Activated T-helper 1 cell treated with anti-CD3 and anti-CD28 coated beads, Interleukin-12 subunit alpha, Interleukin-12 subunit beta, Interleukin-2, Interleukin-4 antibody, amounts not matched to agents 30 ng/mL and 10 ng/mL and 1 ng/mL, durations not matched to agents 14 hours and 24 hours and 36 hours (primary cell): Measurements from ENCODE around the gene SLC30A7. TPM values are rescaled to one million over a fixed set of nuclear protein-coding genes. Genes with fewer than 3 reads are reported as not detected.
"Not testable (repeated sequence)": the region's sequence is repeated elsewhere in the genome, so short reads cannot be mapped to it uniquely, and the experiment has no call there.

Source experiments
- DNase-seq: peaks from one replicate; pipeline ENCODE4 v3.0.0; 2021; ENCODE audit warnings: low spot score
- H3K27ac Mint-ChIP-seq: one replicate; pipeline ENCODE4 v1.8.0; 2021; ENCODE audit warnings: mild to moderate bottlenecking, mixed read lengths
- H3K27me3 Mint-ChIP-seq: one replicate; pipeline ENCODE4 v1.8.0; 2022; ENCODE audit warnings: mild to moderate bottlenecking, moderate library complexity, mixed read lengths; ENCODE audit not compliant: insufficient read depth
- H3K36me3 Mint-ChIP-seq: one replicate; pipeline ENCODE4 v1.8.0; 2021; ENCODE audit warnings: low read depth, mixed read lengths
- H3K4me1 Mint-ChIP-seq: one replicate; pipeline ENCODE4 v1.8.0; 2021; ENCODE audit warnings: low read depth, mixed read lengths
- H3K4me3 Mint-ChIP-seq: one replicate; pipeline ENCODE4 v1.8.0; 2021; ENCODE audit warnings: mild to moderate bottlenecking, moderate library complexity, mixed read lengths
- H3K9me3 Mint-ChIP-seq: one replicate; pipeline ENCODE4 v1.8.0; 2021; ENCODE audit warnings: mixed read lengths
- intact Hi-C: fragments of 100-400 bp; cut with micrococcal nuclease; formaldehyde crosslinking; loops from one replicate; pipeline ENCODE4 v1.15.1; 2024
- total RNA-seq: library from RNA; stranded (reverse); gene quantifications from 2 replicates; pipeline ENCODE4 v1.2.3, GENCODE V29; 2022

Gene SLC30A7, protein sequence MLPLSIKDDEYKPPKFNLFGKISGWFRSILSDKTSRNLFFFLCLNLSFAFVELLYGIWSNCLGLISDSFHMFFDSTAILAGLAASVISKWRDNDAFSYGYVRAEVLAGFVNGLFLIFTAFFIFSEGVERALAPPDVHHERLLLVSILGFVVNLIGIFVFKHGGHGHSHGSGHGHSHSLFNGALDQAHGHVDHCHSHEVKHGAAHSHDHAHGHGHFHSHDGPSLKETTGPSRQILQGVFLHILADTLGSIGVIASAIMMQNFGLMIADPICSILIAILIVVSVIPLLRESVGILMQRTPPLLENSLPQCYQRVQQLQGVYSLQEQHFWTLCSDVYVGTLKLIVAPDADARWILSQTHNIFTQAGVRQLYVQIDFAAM
- total RNA-seq: 42.6 and 51.2 TPM in 2 replicates

DNA sequence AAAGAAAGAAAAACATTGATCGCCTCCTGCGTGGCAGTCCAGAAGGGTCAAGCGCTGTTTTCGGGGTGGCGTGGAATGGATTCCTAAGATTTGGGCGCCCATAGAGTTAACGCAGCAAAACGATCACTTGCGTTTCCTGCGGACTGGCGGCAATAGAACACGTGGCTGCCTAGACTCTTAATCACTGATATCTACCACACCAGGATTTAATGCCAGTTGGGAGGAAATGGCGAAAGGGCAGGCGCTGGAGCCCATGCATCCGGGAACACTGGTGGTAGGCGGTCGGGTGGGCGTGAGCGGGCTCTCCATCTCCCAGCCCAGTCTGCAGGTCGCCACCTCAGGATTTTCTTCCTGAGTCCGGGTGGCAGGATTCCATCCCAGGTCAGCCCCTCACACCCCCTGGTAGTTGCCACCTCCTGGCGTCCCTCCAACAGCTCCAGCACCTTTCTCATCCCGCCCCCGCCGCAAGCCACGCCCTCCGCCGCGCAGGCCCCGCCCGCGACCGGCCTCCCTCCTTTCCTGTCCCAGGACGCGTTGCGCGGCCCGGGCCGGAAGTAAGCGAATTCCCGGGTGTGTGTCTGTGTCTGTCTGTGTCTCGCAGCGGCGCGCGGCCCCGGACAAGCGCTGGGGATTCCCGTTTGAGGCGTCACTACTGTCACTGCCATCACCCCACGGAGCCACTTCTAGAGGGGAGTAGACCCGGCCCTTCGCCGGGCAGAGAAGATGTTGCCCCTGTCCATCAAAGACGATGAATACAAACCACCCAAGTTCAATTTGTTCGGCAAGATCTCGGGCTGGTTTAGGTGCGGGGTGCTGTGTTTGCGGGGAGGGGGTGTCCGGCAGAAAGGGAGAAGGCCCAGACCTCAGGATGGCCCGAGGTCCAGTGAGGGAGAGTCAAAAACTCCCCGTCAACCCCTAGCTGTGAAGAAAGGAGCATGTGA is at the start of gene SLC30A7:
Gene SLC30A7, plus strand, starts transcription at position 551 of the 941 bp plus-strand sequence. Its CDS starts 173 bp downstream, at position 724.
- intact Hi-C loops: loop anchor here (1.0 to 10.0 kb wide), 12 partner anchors 25 to 921 kb away; partner anchors contain the start of genes DBT, DPH5 and TRMT13
- Mint-ChIP-seq H3K4me1 (peaks cover 64% of the 10 kb centered on the region), H3K36me3 (peaks cover 34% of the 10 kb centered on the region), H3K27me3 (no peaks in the 10 kb centered on the region), H3K9me3 (peaks cover 6% of the 10 kb centered on the region), H3K27ac (peak within 1 kb of the TSS; percentile 96), H3K4me3 (peak within 1 kb of the TSS; percentile 93)
- peak; percentile 95 for DNase-seq

DNA sequence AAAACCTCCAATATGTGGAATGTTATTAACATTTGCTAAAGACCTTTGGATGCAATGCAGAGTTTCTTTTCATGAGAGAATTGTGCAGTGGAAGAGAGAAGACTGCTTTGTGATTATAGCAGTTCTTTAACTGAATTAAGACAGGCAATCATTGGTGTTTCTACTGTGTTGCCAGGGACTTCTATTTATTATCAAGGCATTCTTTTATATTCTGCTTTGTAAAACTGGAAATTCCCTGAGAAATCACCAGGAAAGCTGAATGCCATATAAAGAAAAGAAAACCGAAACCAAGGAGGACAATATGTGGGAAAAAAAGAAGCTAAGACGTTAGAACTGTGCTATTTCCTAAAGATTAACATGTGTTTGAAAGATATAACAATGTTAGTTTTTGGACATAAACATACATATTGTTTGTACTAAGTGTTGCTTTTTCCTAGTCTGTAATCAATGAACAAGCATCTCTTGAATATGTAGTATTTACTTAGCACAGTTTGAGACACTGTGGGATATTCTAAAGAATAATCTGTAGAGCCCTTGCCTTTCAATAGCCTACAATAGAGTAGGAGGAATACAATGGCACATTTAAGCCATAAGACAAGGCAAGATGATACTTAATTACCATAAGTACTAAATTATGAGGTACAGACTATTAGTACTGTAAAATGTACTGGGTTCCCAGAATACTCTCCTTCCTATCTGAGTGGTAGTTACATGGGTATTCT is 48.4 kb upstream of the SLC30A7 start:
- Mint-ChIP-seq H3K27me3 (peaks cover 12% of the 10 kb centered on the region), H3K4me3 (no peak overlapping the region), H3K4me1 (no peaks in the 10 kb centered on the region), H3K9me3 (peaks cover 3% of the 10 kb centered on the region), H3K27ac (no peak overlapping the region), H3K36me3 (no peaks in the 10 kb centered on the region)
- no peak for DNase-seq
- intact Hi-C loops: no loop called here

DNA sequence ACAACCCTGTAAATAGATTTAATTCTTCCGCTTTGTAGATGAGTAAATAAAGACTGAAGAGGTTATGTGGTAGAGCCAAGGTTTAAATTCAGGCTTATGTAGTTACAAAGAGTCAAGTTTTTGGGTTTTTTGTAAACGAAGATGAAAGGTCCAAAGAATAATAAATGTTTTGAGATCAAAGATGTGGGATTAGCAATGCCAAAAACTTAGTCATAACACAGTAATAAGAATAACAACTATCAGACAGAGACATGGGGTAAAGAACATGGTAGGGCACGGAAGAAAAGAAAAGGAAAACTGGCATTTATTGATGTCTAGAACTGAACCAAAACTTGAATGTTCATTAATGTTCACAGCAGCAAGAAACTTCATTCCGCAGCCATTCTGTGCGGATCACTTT is 44.2 kb upstream of the SLC30A7 start:
- Mint-ChIP-seq H3K36me3 (no peaks in the 10 kb centered on the region), H3K27ac (no peak overlapping the region), H3K4me1 (no peaks in the 10 kb centered on the region), H3K9me3 (no peaks in the 10 kb centered on the region), H3K27me3 (peaks cover 5% of the 10 kb centered on the region), H3K4me3 (no peak overlapping the region)
- intact Hi-C loops: no loop called here
- no peak for DNase-seq

DNA sequence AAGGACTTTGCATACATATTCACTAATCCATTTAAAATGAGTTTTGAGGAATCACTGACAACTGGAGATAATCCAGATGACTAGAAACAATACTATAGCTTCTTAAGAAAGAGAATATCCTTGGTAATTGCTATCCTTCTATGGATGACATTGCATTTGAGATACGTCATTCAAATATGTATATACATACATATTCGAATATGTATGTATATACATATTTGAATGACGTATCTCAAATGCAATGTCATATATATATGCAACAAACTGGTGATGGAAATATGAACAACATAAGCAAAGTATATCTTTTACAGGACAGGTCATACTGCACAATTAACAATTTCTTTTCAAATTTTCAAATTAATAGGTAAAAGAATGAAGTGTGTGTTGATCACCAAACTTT is 42.9 kb upstream of the SLC30A7 start:
- Mint-ChIP-seq H3K4me1 (no peaks in the 10 kb centered on the region), H3K4me3 (no peak overlapping the region), H3K27me3 (peaks cover 7% of the 10 kb centered on the region), H3K36me3 (no peaks in the 10 kb centered on the region), H3K9me3 (no peaks in the 10 kb centered on the region), H3K27ac (no peak overlapping the region)
- intact Hi-C loops: no loop called here
- no peak for DNase-seq

DNA sequence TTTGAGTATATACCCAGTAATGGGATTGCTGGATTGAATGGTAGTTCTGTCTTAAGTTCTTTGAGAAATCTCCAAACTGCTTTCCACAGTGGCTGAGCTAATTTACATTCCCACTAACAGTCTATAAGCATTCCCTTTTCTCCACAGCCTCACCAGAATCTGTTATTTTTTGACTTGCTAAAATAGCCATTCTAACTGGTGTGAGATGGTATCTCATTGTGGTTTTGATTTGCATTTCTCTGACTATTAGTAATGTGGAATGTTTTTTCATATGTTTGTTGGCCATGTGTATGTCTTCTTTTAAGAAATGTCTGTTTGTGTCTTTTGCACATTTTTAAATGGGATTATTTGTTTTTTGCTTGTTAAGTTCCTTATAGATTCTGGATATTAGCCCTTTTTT is 40.8 kb upstream of the SLC30A7 start:
- H3K27ac Mint-ChIP-seq, H3K9me3 Mint-ChIP-seq, DNase-seq, H3K4me3 Mint-ChIP-seq, H3K4me1 Mint-ChIP-seq, intact Hi-C loops, H3K27me3 Mint-ChIP-seq, H3K36me3 Mint-ChIP-seq: not testable (repeated sequence)

DNA sequence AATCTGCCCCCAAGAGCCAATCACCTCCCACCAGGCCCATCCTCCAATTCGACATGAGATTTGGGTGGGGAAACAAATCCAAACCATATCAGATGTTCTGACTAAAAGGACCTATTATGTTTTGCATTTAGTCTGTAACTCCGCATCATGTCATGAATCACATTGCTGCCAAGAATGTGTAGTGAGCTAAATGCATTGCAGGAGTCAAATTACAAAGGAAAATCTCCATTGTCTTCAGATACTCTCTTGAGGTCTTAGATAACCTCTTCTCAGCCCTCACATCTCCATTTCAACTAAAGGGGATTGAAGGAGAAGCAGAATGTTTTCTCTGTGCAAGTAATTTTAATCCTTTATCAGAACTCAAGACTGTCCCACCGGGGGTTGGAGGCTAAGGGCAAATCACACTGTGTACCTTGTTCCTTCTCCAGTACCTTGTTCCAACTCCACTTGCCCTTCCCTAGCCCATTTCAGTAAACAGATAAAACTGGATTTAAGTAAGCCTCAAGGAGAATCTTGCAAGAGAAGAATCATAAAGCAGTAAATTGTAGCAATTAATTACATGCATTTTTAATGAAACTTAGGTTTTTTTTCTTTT is 35.4 kb upstream of the SLC30A7 start:
- Mint-ChIP-seq H3K4me3 (no peak overlapping the region), H3K9me3 (no peaks in the 10 kb centered on the region), H3K27ac (no peak overlapping the region), H3K4me1 (no peaks in the 10 kb centered on the region), H3K36me3 (no peaks in the 10 kb centered on the region), H3K27me3 (peaks cover 8% of the 10 kb centered on the region)
- no peak for DNase-seq
- intact Hi-C loops: loop anchor here (10.0 kb wide), 1 partner anchor 826 kb away; a partner anchor contains a TSS

DNA sequence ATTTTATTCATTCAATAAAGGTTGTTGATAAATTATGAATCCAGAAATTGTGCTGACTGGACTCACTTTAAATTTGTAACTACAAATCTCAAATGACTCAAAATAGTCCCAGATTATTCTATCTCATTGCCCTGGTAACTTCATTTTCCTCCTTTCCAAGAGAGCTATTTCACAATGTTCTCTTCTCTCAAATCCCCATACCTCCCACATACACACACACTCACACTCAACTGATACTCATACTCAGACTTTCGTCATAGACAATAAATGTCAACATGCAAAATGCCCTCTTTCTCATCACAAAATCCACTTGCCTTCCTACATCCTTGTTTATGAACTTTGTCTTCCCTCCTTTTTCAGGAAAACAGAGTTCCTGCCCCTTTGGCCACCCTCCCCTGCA is 34.5 kb upstream of the SLC30A7 start:
- Mint-ChIP-seq H3K4me3 (no peak overlapping the region), H3K36me3 (no peaks in the 10 kb centered on the region), H3K27ac (no peak overlapping the region), H3K27me3 (peaks cover 8% of the 10 kb centered on the region), H3K4me1 (no peaks in the 10 kb centered on the region), H3K9me3 (no peaks in the 10 kb centered on the region)
- intact Hi-C loops: loop anchor here (10.0 kb wide), 1 partner anchor 827 kb away; a partner anchor contains a TSS
- no peak for DNase-seq

DNA sequence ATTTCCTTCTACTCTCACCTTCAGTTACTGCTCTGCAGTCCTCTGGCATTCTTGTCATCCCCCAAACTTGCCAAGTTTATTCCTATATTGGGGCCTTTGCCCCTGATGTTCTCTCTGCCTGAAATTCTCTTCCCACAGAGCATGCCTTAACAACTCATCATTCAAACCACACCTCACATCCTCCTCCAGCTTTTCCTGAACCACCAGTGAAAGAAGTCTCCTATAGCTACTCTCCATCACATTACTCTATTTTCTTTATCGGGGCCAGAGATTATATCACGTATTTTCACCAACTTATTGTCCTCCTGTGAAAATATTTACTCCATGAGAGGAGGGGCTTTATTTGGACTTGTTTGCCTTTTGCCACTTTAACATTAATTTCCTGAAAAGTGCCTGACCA is 33.3 kb upstream of the SLC30A7 start:
- H3K4me1 Mint-ChIP-seq: no peaks in the 10 kb centered on the region
- H3K9me3 Mint-ChIP-seq: no peaks in the 10 kb centered on the region
- no peak for DNase-seq
- intact Hi-C loops: loop anchor here (10.0 kb wide), 1 partner anchor 828 kb away; a partner anchor contains a TSS
- H3K27me3 Mint-ChIP-seq: peaks cover 5% of the 10 kb centered on the region
- H3K4me3 Mint-ChIP-seq: no peak overlapping the region
- H3K36me3 Mint-ChIP-seq: no peaks in the 10 kb centered on the region
- H3K27ac Mint-ChIP-seq: no peak overlapping the region

DNA sequence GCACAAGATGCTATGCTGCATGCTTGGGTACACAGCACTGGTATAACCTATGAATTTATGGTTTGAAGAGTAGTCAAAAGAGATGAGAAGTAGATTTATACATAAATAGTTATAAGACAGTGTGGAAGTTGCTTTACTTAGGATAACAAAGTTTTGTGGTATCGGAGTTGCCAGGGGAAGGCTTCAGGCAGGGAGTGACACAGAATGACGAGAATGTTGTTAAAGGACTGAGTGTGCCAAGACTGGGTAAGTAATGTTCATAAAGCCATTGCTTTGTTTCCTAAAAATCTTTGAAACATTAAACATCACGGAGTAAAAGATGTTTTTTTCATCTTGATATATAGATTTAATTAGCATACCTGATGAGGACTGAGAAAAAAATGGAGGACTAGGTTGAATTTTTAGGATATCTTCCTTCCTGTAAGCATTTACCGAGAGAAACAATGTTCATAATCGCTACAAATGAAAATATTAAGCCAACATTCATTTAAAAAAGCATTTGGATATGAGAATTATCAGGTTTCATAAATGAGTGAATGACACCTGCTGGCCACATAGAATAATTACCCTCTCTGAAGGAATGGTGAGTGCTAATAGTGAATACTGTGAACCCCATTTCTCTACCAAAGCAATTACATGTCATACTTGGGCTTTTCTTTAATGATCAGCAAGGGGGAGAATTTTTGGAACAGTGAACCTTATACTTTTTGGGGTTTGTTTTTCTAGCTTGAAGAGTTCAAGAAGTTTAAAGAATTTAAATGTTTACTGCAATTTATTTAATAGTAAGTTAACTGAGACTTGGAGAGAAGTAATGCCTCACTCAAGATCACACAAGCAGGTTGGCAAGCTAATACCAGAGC is 29.6 kb upstream of the SLC30A7 start:
- Mint-ChIP-seq H3K36me3 (no peaks in the 10 kb centered on the region), H3K9me3 (no peaks in the 10 kb centered on the region), H3K4me1 (no peaks in the 10 kb centered on the region), H3K4me3 (no peak overlapping the region), H3K27me3 (no peaks in the 10 kb centered on the region), H3K27ac (no peak overlapping the region)
- DNase-seq: no peak
- intact Hi-C loops: loop anchor here (5.0 to 10.0 kb wide), 3 partner anchors 329 to 1684 kb away; partner anchors contain the start of gene GPR88

DNA sequence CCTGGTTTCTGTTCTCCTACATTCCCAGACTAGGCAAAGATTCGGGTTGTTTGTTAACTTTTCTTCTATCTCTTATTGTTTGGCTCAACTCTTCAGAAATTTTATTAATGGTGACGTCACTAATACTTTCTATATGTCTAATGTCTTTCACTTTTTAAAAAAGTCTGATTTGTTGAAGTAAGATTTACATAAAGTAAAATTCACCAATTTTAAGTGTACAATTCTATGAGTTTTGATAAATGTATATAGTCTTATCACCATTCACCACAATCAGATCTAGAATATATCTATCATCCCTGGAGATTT is 29.0 kb upstream of the SLC30A7 start:
- no peak overlapping the region for H3K27ac Mint-ChIP-seq
- no peak overlapping the region for H3K4me3 Mint-ChIP-seq
- intact Hi-C loops: loop anchor here (5.0 to 10.0 kb wide), 3 partner anchors 330 to 1685 kb away; partner anchors contain the start of gene GPR88

DNA sequence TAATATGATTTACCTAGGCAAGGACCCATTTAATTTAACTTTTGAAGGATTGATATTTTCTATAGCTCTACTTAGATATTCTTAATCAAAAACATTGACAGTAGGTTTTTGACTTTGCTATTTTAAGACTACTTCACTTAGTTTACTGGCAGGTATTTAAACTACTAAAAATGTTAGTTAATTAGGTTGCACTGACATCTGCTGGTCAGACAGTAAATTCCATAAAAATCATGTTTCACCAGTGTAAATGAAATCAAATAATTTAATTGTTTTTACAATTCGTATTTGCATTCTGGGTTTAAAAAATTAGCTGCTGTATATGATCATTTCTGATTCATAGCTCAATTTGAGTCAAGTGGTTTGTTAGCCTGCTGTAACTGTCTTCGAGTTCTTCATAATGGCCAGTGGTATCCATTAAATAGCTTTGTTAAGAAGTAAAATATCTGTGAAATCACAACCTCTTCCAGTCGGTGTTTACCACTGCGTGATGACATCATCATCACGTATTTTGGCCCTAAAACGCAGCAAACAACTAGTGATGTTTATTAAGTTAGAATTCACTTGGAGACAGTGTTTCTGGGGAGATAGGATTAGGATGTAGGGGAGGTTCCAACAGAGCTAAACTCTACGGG is 27.4 kb upstream of the SLC30A7 start:
- Mint-ChIP-seq H3K9me3 (no peaks in the 10 kb centered on the region), H3K27me3 (no peaks in the 10 kb centered on the region), H3K4me1 (no peaks in the 10 kb centered on the region), H3K27ac (no peak overlapping the region), H3K4me3 (no peak overlapping the region), H3K36me3 (no peaks in the 10 kb centered on the region)
- intact Hi-C loops: loop anchor here (1.0 to 10.0 kb wide), 7 partner anchors 33 to 1686 kb away; partner anchors contain the start of gene GPR88
- no peak for DNase-seq

More for the DNA sequence above, 29.0 kb upstream of the SLC30A7 start:
- H3K9me3 Mint-ChIP-seq: no peaks in the 10 kb centered on the region
- H3K4me1 Mint-ChIP-seq: no peaks in the 10 kb centered on the region
- DNase-seq: no peak
- no peaks in the 10 kb centered on the region for H3K27me3 Mint-ChIP-seq
- H3K36me3 Mint-ChIP-seq: no peaks in the 10 kb centered on the region
